ENCODE data around the gene BNIPL.

GRCh38 chr1:151009674-151010345 is 26.6 kb upstream of the BNIPL start:
- TF ChIP-seq ZNF260 (CRISPR knock-in tag; IDR thresholded peaks at IDR 0.05; ENCODE audit: borderline replicate concordance, low read depth) = no peak
- TF ChIP-seq EHMT2 (IDR thresholded peaks at IDR 0.05; ENCODE audit: borderline replicate concordance, low read depth, low read length) = no peak
- TF ChIP-seq ZBTB39 (CRISPR knock-in tag; IDR thresholded peaks at IDR 0.05) = no peak
- no peak for TF ChIP-seq MAX (IDR thresholded peaks at IDR 0.05)
- TF ChIP-seq BRD4 (CRISPR knock-in tag; IDR thresholded peaks at IDR 0.05) = no peak
- TF ChIP-seq ETV6 (CRISPR knock-in tag; conservative IDR thresholded peaks at IDR 0.05) = no peak
- no peak for TF ChIP-seq DNMT1 (CRISPR knock-in tag; IDR thresholded peaks at IDR 0.05)
